Upper lobe of left lung (tissue), 4 donors: ENCODE results near the gene R3HDM2.
"Not testable (repeated sequence)": the region's sequence is repeated elsewhere in the genome, so short reads cannot be mapped to it uniquely, and the experiment has no call there.

ENCODE experiments used
- EP300 ChIP-seq, 4 donors: sonication (generic); formaldehyde crosslinking; IDR thresholded peaks; one replicate each; pipeline ENCODE4 v1.5.1; 2017; ENCODE audit warnings: antibody characterized with exemption in 4 of 4, control low read depth in 2 of 4
- POLR2A ChIP-seq, 4 donors: fragments of 450-650 bp; IDR thresholded peaks; one replicate each; pipeline ENCODE4 v1.5.1; 2016 to 2017; ENCODE audit warnings: antibody characterized with exemption in 4 of 4, mild to moderate bottlenecking in 2 of 4
- TF ChIP-seq, protein P1 (sequence below), 6 experiments: fragments of 450-650 bp in 4 of 6; fragments of 200-600 bp in 2 of 6; sonication (generic) in 2 of 6; IDR thresholded peaks; one replicate each; pipeline ENCODE4 v1.5.1; 2016 to 2019; ENCODE audit warnings: antibody characterized with exemption in 6 of 6

DNA sequence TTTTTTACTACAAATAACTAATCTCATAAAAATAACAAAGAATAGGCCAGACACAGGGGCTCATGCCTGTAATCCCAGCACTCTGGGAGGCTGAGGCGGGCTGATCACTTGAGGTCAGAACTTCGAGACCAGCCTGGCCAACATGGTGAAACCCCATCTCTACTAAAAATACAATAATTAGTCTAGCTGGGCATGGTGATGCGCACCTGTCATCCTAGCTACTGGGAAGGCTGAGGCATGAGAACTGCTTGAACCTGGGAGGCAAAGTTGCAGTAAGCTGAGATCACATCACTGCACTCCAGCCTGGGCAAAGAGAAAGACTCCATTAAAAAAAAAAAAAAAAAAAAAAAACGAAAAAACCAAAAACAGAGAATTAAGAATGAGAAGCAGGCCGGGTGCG is 16.7 kb downstream of the R3HDM2 start:
- TF ChIP-seq, protein P1, sequence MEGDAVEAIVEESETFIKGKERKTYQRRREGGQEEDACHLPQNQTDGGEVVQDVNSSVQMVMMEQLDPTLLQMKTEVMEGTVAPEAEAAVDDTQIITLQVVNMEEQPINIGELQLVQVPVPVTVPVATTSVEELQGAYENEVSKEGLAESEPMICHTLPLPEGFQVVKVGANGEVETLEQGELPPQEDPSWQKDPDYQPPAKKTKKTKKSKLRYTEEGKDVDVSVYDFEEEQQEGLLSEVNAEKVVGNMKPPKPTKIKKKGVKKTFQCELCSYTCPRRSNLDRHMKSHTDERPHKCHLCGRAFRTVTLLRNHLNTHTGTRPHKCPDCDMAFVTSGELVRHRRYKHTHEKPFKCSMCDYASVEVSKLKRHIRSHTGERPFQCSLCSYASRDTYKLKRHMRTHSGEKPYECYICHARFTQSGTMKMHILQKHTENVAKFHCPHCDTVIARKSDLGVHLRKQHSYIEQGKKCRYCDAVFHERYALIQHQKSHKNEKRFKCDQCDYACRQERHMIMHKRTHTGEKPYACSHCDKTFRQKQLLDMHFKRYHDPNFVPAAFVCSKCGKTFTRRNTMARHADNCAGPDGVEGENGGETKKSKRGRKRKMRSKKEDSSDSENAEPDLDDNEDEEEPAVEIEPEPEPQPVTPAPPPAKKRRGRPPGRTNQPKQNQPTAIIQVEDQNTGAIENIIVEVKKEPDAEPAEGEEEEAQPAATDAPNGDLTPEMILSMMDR (IDR thresholded peaks at IDR 0.05) = not testable (repeated sequence)
- TF ChIP-seq EP300, POLR2A (IDR thresholded peaks at IDR 0.05): not testable (repeated sequence)
